Large intestine (tissue), 3 donors: Measurements from ENCODE around the gene HSD17B11. TPM values are rescaled to one million over a fixed set of nuclear protein-coding genes. Genes with fewer than 3 reads are reported as not detected.
"Not testable (repeated sequence)": the region's sequence is repeated elsewhere in the genome, so short reads cannot be mapped to it uniquely, and the experiment has no call there.

Source experiments
- DNase-seq, 2 donors: peaks; one replicate each; pipeline versions ENCODE4 v3.0.0 to v3.0.0-alpha.2; 2013
- H3K27ac ChIP-seq: one replicate; pipeline ENCODE4 v1.5.1; 2013; ENCODE audit warnings: low read length
- H3K27me3 ChIP-seq: 2 replicates; pipeline ENCODE4 v1.6.1; 2013; ENCODE audit warnings: low read length; ENCODE audit not compliant: control insufficient read depth, insufficient read depth
- H3K36me3 ChIP-seq: 2 replicates; pipeline ENCODE4 v1.6.1; 2013; ENCODE audit warnings: low read length; ENCODE audit not compliant: control insufficient read depth, insufficient read depth
- H3K4me1 ChIP-seq: one replicate; pipeline ENCODE4 v1.6.1; 2013; ENCODE audit warnings: low read length; ENCODE audit not compliant: control insufficient read depth, insufficient read depth
- H3K4me3 ChIP-seq: one replicate; pipeline ENCODE4 v1.5.1; 2013; ENCODE audit warnings: low read length
- H3K9me3 ChIP-seq: one replicate; pipeline ENCODE4 v1.6.1; 2013; ENCODE audit warnings: mild to moderate bottlenecking, low read depth, low read length, moderate library complexity; ENCODE audit not compliant: control insufficient read depth
- WGBS: methylation state at CpG from one replicate; pipeline ENCODE4 v1.1.5; 2013; ENCODE audit warnings: low lambda C conversion rate; ENCODE audit not compliant: insufficient coverage; 5-methylcytosine and 5-hydroxymethylcytosine counted together
- polyA plus RNA-seq: library from polyadenylated mRNA; unstranded; fragments of 120-200 nt; gene quantifications from one replicate; pipeline ENCODE4 v1.2.1, GENCODE V29; 2013

HSD17B11 gene
- polyA plus RNA-seq, 1 donor = 235 TPM

GRCh38 chr4:87423317-87424098 is 32.5 kb upstream of the HSD17B11 start:
- H3K36me3 ChIP-seq = no peaks in the 10 kb centered on the region
- peak in 1 of 2 donors; percentile 67 for DNase-seq
- H3K4me3 ChIP-seq = peak overlapping the region; percentile 90
- H3K4me1 ChIP-seq = peaks cover 28% of the 10 kb centered on the region
- peak overlapping the region; percentile 97 for H3K27ac ChIP-seq
- 0% methylated on average over 2 of the region's 3 CpGs for WGBS
- no peaks in the 10 kb centered on the region for H3K9me3 ChIP-seq
- no peaks in the 10 kb centered on the region for H3K27me3 ChIP-seq

- peak; percentile 95 to 99 for DNase-seq
- H3K4me1 ChIP-seq = peaks cover 28% of the 10 kb centered on the region
- H3K36me3 ChIP-seq = no peaks in the 10 kb centered on the region
- no peaks in the 10 kb centered on the region for H3K27me3 ChIP-seq
- WGBS = 0% methylated on average over 2 of the region's 58 CpGs
- H3K9me3 ChIP-seq = no peaks in the 10 kb centered on the region
- H3K4me3 ChIP-seq = peak within 1 kb of the TSS; percentile 90
- H3K27ac ChIP-seq = peak within 1 kb of the TSS; percentile 97
These were observed 31.4 kb upstream of the HSD17B11 start, which contains the start of gene NUDT9 for GRCh38 chr4:87422104-87423052. Gene NUDT9, plus strand, starts transcription at chr4:87422573. Its CDS starts 333 bp downstream, at chr4:87422906.

GRCh38 chr4:87420276-87420830 is 29.4 kb upstream of the HSD17B11 start:
- Histone ChIP-seq H3K27me3 (no peaks in the 10 kb centered on the region), H3K27ac (peak overlapping the region; percentile 80), H3K9me3 (no peaks in the 10 kb centered on the region), H3K36me3 (no peaks in the 10 kb centered on the region), H3K4me3 (no peak overlapping the region), H3K4me1 (peaks cover 28% of the 10 kb centered on the region)
- 80% methylated on average over 1 of the region's 4 CpGs for WGBS
- DNase-seq = no peak

- H3K27ac ChIP-seq = peak overlapping the region; percentile 80
- H3K36me3 ChIP-seq = no peaks in the 10 kb centered on the region
- no peak overlapping the region for H3K4me3 ChIP-seq
- no peaks in the 10 kb centered on the region for H3K9me3 ChIP-seq
- DNase-seq = peak; percentile 51 to 84
- H3K27me3 ChIP-seq = no peaks in the 10 kb centered on the region
- 0% methylated on average over 2 of the region's 5 CpGs for WGBS
- H3K4me1 ChIP-seq = peaks cover 28% of the 10 kb centered on the region
These were observed 28.7 kb upstream of the HSD17B11 start for GRCh38 chr4:87419578-87420249.

- H3K36me3 ChIP-seq, DNase-seq, H3K4me3 ChIP-seq, H3K27me3 ChIP-seq, H3K9me3 ChIP-seq: not testable (repeated sequence)
- 100% methylated on average over 1 of the region's 4 CpGs for WGBS
- Histone ChIP-seq H3K4me1 (peaks cover 28% of the 10 kb centered on the region), H3K27ac (peak overlapping the region; percentile 80)
These were observed 27.4 kb upstream of the HSD17B11 start for GRCh38 chr4:87418410-87418809.

GRCh38 chr4:87416965-87417364 is 26.0 kb upstream of the HSD17B11 start:
- Histone ChIP-seq H3K4me3 (no peak overlapping the region), H3K4me1 (peaks cover 27% of the 10 kb centered on the region), H3K9me3 (no peaks in the 10 kb centered on the region), H3K27ac (no peak overlapping the region), H3K27me3 (no peaks in the 10 kb centered on the region), H3K36me3 (no peaks in the 10 kb centered on the region)
- WGBS = no CpG with 5 or more reads among the region's 3 CpGs
- DNase-seq = no peak

- no peak overlapping the region for H3K27ac ChIP-seq
- H3K36me3 ChIP-seq = no peaks in the 10 kb centered on the region
- H3K4me3 ChIP-seq = no peak overlapping the region
These were observed 23.8 kb upstream of the HSD17B11 start for GRCh38 chr4:87414816-87415215.

GRCh38 chr4:87410679-87411078 is 19.7 kb upstream of the HSD17B11 start:
- no peak for DNase-seq
- Histone ChIP-seq H3K36me3 (no peaks in the 10 kb centered on the region), H3K27me3 (no peaks in the 10 kb centered on the region), H3K9me3 (no peaks in the 10 kb centered on the region), H3K27ac (peak overlapping the region; percentile 69), H3K4me3 (no peak overlapping the region), H3K4me1 (peaks cover 37% of the 10 kb centered on the region)
- 100% methylated on average over 2 of the region's 2 CpGs for WGBS

More at GRCh38 chr4:87414816-87415215, 23.8 kb upstream of the HSD17B11 start:
- Histone ChIP-seq H3K9me3 (no peaks in the 10 kb centered on the region), H3K4me1 (peaks cover 19% of the 10 kb centered on the region), H3K27me3 (no peaks in the 10 kb centered on the region)
- DNase-seq = no peak

GRCh38 chr4:87410157-87410556 is 19.2 kb upstream of the HSD17B11 start:
- Histone ChIP-seq H3K9me3 (no peaks in the 10 kb centered on the region), H3K4me3 (no peak overlapping the region), H3K27ac (peak overlapping the region; percentile 69), H3K4me1 (peaks cover 37% of the 10 kb centered on the region), H3K27me3 (no peaks in the 10 kb centered on the region), H3K36me3 (no peaks in the 10 kb centered on the region)
- peak in 1 of 2 donors; percentile 46 for DNase-seq
- WGBS = no CpG with 5 or more reads among the region's 2 CpGs
